ENCODE measurements around the gene PTPRZ1. TPM values are rescaled to one million over a fixed set of nuclear protein-coding genes. Genes with fewer than 3 reads are reported as not detected.

Gene PTPRZ1
- total RNA-seq, 1 experiment from 2014 or later: 105 TPM

DNA sequence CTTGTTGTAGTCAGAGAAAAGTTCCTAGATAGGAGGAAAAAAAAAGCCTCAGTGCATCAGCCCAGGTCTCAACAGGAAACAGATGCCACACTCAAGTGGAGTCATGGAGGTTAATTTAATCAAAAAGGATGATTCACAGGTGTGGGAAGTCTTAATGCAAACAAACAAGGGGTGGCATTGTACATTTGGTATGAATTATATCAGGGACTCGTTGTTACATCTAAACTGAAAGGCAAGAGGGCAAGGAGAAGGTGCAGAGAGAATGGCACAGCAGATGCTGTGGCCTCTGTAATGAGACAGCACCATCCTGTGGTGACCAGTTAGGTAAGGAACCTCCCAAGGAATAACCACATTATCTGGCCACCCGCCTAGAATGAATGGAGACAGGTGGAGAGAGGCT, 133.7 kb downstream of the PTPRZ1 start (continued):
- TF ChIP-seq, protein P1, sequence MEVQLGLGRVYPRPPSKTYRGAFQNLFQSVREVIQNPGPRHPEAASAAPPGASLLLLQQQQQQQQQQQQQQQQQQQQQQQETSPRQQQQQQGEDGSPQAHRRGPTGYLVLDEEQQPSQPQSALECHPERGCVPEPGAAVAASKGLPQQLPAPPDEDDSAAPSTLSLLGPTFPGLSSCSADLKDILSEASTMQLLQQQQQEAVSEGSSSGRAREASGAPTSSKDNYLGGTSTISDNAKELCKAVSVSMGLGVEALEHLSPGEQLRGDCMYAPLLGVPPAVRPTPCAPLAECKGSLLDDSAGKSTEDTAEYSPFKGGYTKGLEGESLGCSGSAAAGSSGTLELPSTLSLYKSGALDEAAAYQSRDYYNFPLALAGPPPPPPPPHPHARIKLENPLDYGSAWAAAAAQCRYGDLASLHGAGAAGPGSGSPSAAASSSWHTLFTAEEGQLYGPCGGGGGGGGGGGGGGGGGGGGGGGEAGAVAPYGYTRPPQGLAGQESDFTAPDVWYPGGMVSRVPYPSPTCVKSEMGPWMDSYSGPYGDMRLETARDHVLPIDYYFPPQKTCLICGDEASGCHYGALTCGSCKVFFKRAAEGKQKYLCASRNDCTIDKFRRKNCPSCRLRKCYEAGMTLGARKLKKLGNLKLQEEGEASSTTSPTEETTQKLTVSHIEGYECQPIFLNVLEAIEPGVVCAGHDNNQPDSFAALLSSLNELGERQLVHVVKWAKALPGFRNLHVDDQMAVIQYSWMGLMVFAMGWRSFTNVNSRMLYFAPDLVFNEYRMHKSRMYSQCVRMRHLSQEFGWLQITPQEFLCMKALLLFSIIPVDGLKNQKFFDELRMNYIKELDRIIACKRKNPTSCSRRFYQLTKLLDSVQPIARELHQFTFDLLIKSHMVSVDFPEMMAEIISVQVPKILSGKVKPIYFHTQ (CRISPR knock-in tag; IDR thresholded peaks at IDR 0.05): no peak
- TF ChIP-seq, protein P2, sequence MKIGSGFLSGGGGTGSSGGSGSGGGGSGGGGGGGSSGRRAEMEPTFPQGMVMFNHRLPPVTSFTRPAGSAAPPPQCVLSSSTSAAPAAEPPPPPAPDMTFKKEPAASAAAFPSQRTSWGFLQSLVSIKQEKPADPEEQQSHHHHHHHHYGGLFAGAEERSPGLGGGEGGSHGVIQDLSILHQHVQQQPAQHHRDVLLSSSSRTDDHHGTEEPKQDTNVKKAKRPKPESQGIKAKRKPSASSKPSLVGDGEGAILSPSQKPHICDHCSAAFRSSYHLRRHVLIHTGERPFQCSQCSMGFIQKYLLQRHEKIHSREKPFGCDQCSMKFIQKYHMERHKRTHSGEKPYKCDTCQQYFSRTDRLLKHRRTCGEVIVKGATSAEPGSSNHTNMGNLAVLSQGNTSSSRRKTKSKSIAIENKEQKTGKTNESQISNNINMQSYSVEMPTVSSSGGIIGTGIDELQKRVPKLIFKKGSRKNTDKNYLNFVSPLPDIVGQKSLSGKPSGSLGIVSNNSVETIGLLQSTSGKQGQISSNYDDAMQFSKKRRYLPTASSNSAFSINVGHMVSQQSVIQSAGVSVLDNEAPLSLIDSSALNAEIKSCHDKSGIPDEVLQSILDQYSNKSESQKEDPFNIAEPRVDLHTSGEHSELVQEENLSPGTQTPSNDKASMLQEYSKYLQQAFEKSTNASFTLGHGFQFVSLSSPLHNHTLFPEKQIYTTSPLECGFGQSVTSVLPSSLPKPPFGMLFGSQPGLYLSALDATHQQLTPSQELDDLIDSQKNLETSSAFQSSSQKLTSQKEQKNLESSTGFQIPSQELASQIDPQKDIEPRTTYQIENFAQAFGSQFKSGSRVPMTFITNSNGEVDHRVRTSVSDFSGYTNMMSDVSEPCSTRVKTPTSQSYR (CRISPR knock-in tag; IDR thresholded peaks at IDR 0.05): no peak
- TF ChIP-seq GABPB1 (CRISPR knock-in tag; IDR thresholded peaks at IDR 0.05) (no peak), NFATC4 (CRISPR knock-in tag; IDR thresholded peaks at IDR 0.05) (no peak), ESRRA (CRISPR knock-in tag; IDR thresholded peaks at IDR 0.05; ENCODE audit: borderline replicate concordance) (no peak), SMAD3 (CRISPR knock-in tag; IDR thresholded peaks at IDR 0.05; ENCODE audit: borderline replicate concordance) (no peak)

GRCh38 chr7:122010116-122010515, 137.2 kb downstream of the PTPRZ1 start:
- Mint-ChIP-seq H3K4me1 (no peaks in the 10 kb centered on the region), H3K4me3 (no peak overlapping the region), H3K27ac (no peak overlapping the region), H3K36me3 (peaks cover 40% of the 10 kb centered on the region), H3K9me3 (no peaks in the 10 kb centered on the region), H3K27me3 (ENCODE audit: low read depth) (no peaks in the 10 kb centered on the region)
- DNase-seq (ENCODE audit: low spot score) (no peak), ATAC-seq (no peak)
- ChIA-PET POLR2A (no interaction called here), CTCF (interaction anchor here (1.8 kb wide), 1 partner anchor 16 kb away, joined by 8 read pairs; no protein-coding TSS in a partner anchor)
- TF ChIP-seq, protein P3, sequence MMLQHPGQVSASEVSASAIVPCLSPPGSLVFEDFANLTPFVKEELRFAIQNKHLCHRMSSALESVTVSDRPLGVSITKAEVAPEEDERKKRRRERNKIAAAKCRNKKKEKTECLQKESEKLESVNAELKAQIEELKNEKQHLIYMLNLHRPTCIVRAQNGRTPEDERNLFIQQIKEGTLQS (CRISPR knock-in tag; conservative IDR thresholded peaks at IDR 0.05): no peak
- TF ChIP-seq GABPB1 (CRISPR knock-in tag; IDR thresholded peaks at IDR 0.05) (no peak), NFE2L1 (CRISPR knock-in tag; IDR thresholded peaks at IDR 0.05) (no peak), GRHL2 (CRISPR knock-in tag; IDR thresholded peaks at IDR 0.05; ENCODE audit: insufficient replicate concordance, severe bottlenecking) (no peak), RORB (CRISPR knock-in tag; IDR thresholded peaks at IDR 0.05) (no peak), USF2 (CRISPR knock-in tag; IDR thresholded peaks at IDR 0.05) (no peak), GTF2I (CRISPR knock-in tag; conservative IDR thresholded peaks at IDR 0.05) (no peak), SMAD3 (CRISPR knock-in tag; IDR thresholded peaks at IDR 0.05; ENCODE audit: borderline replicate concordance) (no peak), ELF4 (CRISPR knock-in tag; IDR thresholded peaks at IDR 0.05; ENCODE audit: low read depth) (no peak), MLX (CRISPR knock-in tag; IDR thresholded peaks at IDR 0.05) (no peak), CREB1 (CRISPR knock-in tag; IDR thresholded peaks at IDR 0.05) (no peak), MAX (CRISPR knock-in tag; IDR thresholded peaks at IDR 0.05) (no peak), ESRRA (CRISPR knock-in tag; IDR thresholded peaks at IDR 0.05; ENCODE audit: borderline replicate concordance) (no peak), PRRX2 (CRISPR knock-in tag; IDR thresholded peaks at IDR 0.05) (no peak), SMAD4 (CRISPR knock-in tag; IDR thresholded peaks at IDR 0.05) (no peak)
- TF ChIP-seq, protein P4, sequence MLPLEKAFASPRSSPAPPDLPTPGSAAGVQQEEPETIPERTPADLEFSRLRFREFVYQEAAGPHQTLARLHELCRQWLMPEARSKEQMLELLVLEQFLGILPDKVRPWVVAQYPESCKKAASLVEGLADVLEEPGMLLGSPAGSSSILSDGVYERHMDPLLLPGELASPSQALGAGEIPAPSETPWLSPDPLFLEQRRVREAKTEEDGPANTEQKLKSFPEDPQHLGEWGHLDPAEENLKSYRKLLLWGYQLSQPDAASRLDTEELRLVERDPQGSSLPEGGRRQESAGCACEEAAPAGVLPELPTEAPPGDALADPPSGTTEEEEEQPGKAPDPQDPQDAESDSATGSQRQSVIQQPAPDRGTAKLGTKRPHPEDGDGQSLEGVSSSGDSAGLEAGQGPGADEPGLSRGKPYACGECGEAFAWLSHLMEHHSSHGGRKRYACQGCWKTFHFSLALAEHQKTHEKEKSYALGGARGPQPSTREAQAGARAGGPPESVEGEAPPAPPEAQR (CRISPR knock-in tag; IDR thresholded peaks at IDR 0.05): no peak
- TF ChIP-seq, protein P5, sequence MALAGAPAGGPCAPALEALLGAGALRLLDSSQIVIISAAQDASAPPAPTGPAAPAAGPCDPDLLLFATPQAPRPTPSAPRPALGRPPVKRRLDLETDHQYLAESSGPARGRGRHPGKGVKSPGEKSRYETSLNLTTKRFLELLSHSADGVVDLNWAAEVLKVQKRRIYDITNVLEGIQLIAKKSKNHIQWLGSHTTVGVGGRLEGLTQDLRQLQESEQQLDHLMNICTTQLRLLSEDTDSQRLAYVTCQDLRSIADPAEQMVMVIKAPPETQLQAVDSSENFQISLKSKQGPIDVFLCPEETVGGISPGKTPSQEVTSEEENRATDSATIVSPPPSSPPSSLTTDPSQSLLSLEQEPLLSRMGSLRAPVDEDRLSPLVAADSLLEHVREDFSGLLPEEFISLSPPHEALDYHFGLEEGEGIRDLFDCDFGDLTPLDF (CRISPR knock-in tag; IDR thresholded peaks at IDR 0.05): no peak
- TF ChIP-seq, protein P6, sequence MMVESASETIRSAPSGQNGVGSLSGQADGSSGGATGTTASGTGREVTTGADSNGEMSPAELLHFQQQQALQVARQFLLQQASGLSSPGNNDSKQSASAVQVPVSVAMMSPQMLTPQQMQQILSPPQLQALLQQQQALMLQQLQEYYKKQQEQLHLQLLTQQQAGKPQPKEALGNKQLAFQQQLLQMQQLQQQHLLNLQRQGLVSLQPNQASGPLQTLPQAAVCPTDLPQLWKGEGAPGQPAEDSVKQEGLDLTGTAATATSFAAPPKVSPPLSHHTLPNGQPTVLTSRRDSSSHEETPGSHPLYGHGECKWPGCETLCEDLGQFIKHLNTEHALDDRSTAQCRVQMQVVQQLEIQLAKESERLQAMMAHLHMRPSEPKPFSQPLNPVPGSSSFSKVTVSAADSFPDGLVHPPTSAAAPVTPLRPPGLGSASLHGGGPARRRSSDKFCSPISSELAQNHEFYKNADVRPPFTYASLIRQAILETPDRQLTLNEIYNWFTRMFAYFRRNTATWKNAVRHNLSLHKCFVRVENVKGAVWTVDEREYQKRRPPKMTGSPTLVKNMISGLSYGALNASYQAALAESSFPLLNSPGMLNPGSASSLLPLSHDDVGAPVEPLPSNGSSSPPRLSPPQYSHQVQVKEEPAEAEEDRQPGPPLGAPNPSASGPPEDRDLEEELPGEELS (CRISPR knock-in tag; IDR thresholded peaks at IDR 0.05): no peak

All from WTC11 (cell line).